HL-60 (cell line): ENCODE results near the gene MYO3A.
"Not testable (repeated sequence)": the region's sequence is repeated elsewhere in the genome, so short reads cannot be mapped to it uniquely, and the experiment has no call there.

Experiments
- DNase-seq, 2 experiments: peaks; one replicate each; pipeline ENCODE4 v3.0.0-alpha.2; 2010 to 2020; ENCODE audit warnings: low read depth in 1 of 2, low spot score in 1 of 2
- H3K27ac ChIP-seq: fragments of 250-450 bp; sonication (Bioruptor Pico); replicated peaks from 2 replicates; pipeline ENCODE4 v1.5.1; 2020; ENCODE audit warnings: mild to moderate bottlenecking, moderate library complexity
- H3K27me3 ChIP-seq: fragments of 250-450 bp; sonication (Bioruptor Pico); 2 replicates; pipeline ENCODE4 v1.5.1; 2021; ENCODE audit warnings: mild to moderate bottlenecking, moderate library complexity; ENCODE audit not compliant: insufficient read depth, poor library complexity, severe bottlenecking
- H3K4me3 ChIP-seq: replicated peaks from 2 replicates; pipeline ENCODE4 v1.5.1; 2011; ENCODE audit warnings: mild to moderate bottlenecking, control low read depth, low read length; ENCODE audit not compliant: insufficient read depth
- CTCF ChIP-seq: IDR thresholded peaks from one replicate; pipeline ENCODE4 v1.5.1; 2011; ENCODE audit warnings: low read length, control low read depth, inconsistent platforms; ENCODE audit not compliant: insufficient read depth
- GABPA ChIP-seq: IDR thresholded peaks from 2 replicates; pipeline ENCODE4 v1.6.1; 2012; ENCODE audit warnings: low read depth
- POLR2AphosphoS5 ChIP-seq: IDR thresholded peaks from 2 replicates; pipeline ENCODE4 v1.6.1; 2012; ENCODE audit warnings: low read depth
- REST ChIP-seq: IDR thresholded peaks from 2 replicates; pipeline ENCODE4 v1.6.1; 2012; ENCODE audit warnings: low read depth; ENCODE audit not compliant: insufficient replicate concordance
- SPI1 ChIP-seq: IDR thresholded peaks from 2 replicates; pipeline ENCODE4 v1.6.1; 2012; ENCODE audit warnings: low read depth, mild to moderate bottlenecking, borderline replicate concordance

MYO3A gene

GRCh38 chr10:25989951-25990350 is 55.9 kb downstream of the MYO3A start:
- H3K4me3 ChIP-seq = no peak overlapping the region
- no peak overlapping the region for H3K27ac ChIP-seq
- H3K27me3 ChIP-seq = no peaks in the 10 kb centered on the region
- TF ChIP-seq SPI1 = no peak
- TF ChIP-seq GABPA = no peak
- TF ChIP-seq REST = no peak
- no peak for TF ChIP-seq POLR2AphosphoS5
- TF ChIP-seq CTCF = no peak
- no peak for DNase-seq

- Histone ChIP-seq H3K27ac (no peak overlapping the region), H3K27me3 (no peaks in the 10 kb centered on the region), H3K4me3 (no peak overlapping the region)
- DNase-seq = no peak
- TF ChIP-seq GABPA (no peak), CTCF (no peak), POLR2AphosphoS5 (no peak), SPI1 (no peak), REST (no peak)
These were observed 65.4 kb downstream of the MYO3A start for GRCh38 chr10:25999295-25999981.

- no peak overlapping the region for H3K4me3 ChIP-seq
- DNase-seq = no peak
- TF ChIP-seq REST (no peak), POLR2AphosphoS5 (no peak), CTCF (no peak), GABPA (no peak), SPI1 (no peak)
- no peak overlapping the region for H3K27ac ChIP-seq
- H3K27me3 ChIP-seq = no peaks in the 10 kb centered on the region
These were observed 66.9 kb downstream of the MYO3A start for GRCh38 chr10:26000971-26001370.

GRCh38 chr10:26002466-26002865 is 68.4 kb downstream of the MYO3A start:
- not testable (repeated sequence) for DNase-seq, H3K27ac ChIP-seq, H3K27me3 ChIP-seq, H3K4me3 ChIP-seq
